Measurements from ENCODE around the gene PDE3B. TPM values are rescaled to one million over a fixed set of nuclear protein-coding genes. Genes with fewer than 3 reads are reported as not detected.
"Not testable (repeated sequence)": the region's sequence is repeated elsewhere in the genome, so short reads cannot be mapped to it uniquely, and the experiment has no call there.

The PDE3B gene
- polyA plus RNA-seq, 3 donors = 6.7 to 8.6 (median 7.5) TPM

GRCh38 chr11:14796028-14796427, 152.4 kb downstream of the PDE3B start:
- not testable (repeated sequence) for DNase-seq

- DNase-seq = no peak
Measured at GRCh38 chr11:14803846-14804245, 160.2 kb downstream of the PDE3B start.

- no peak for DNase-seq
Measured at GRCh38 chr11:14809466-14809865, 165.9 kb downstream of the PDE3B start.

DNA sequence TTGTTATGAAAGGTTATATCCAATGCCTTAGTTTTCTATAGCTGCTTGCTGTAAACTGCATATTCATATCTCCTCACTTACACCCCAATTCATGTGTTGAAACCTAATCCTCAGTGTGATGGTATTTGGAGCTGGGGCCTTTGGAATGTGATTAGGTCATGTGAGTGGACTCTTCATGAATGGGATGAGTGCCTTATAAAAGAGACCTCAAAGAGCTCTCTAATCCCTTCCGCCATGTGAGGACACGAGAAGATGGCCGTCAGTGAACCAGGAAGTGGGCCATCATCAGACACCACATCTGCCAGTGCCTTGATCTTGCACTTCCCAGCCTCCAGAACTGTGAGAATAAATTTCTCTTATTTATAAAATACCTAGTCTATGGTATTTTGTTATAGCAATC, 169.2 kb downstream of the PDE3B start:
- no peak for DNase-seq

DNA sequence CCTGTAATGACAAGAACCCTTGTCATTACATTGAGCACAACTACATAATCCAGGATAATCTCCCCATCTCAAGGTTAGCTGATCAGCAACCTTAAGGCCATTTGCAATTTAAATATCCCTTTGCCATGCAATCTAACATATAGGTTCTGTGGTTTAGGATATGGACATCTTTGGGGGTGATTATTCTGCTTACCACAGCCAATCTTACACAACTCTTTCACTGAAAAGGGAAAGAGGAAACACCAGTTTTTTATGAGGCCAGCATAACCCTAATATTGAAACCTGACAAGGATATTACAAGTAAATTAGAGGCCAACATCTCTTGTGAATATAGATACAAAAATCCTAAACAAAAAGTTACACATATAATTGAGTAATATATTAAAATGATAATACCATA, 169.9 kb downstream of the PDE3B start:
- DNase-seq = no peak

DNA sequence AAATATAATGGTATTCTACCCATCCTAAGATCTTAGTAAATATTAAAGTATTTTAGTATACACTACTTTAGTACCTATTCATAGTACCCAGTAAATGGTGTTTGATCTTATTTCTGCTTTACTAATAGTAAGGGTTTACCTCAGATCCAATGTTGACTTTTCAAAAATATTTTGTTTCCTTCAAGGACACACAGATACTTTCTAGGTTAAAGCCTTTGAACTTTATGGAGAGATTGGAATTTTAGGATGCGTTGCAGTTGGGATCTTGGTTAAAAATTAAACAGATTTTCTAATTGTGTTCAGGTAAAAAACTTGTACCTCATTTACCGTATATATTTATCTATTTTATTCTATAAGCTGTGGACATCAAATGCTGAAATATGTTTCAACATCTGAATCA, 175.2 kb downstream of the PDE3B start:
- DNase-seq = no peak

DNA sequence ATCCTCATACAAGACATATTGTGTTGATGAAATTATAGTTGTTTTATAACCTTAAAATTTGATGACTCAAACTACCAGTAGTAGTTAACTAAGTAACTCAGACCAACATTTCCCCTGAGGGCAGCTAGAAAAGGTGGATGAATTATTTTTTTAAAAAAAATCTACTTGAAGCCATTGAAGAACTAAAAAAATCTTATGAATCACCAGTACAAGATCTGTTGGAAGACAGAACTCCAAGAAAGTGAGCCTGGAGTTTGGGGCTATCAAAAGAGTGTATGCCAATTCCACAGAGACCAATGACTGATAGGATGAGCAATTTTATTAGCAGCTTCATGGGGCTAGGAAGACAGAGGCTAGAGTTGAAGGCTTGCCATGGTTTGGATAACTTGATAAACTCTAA, 176.0 kb downstream of the PDE3B start:
- no peak for DNase-seq

- no peak for DNase-seq
Measured at GRCh38 chr11:14821031-14821430, 177.4 kb downstream of the PDE3B start.

DNA sequence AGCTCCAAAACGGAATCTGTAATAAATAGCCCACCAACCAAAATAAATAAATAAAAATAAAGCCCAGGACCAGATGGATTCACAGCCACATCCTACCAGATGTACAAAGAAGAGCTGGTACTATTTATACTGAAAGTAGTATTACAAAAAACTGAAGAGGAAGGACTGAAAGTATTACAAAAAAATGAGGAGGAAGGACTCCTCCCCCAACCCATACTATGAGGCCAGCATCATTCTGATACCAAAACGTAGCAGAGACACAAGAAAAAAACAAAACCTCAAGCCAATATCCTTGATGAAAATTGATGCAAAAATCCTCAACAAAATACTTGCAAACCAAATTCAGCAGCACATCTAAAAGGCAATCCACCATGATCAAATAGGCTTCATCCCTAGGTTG, 183.0 kb downstream of the PDE3B start:
- DNase-seq = no peak

- DNase-seq = no peak
Measured at GRCh38 chr11:14835496-14836492, 192.2 kb downstream of the PDE3B start.

GRCh38 chr11:14842002-14842401, 198.4 kb downstream of the PDE3B start:
- DNase-seq = no peak

- no peak for DNase-seq
Measured at GRCh38 chr11:14852571-14853177, 209.1 kb downstream of the PDE3B start.

DNA sequence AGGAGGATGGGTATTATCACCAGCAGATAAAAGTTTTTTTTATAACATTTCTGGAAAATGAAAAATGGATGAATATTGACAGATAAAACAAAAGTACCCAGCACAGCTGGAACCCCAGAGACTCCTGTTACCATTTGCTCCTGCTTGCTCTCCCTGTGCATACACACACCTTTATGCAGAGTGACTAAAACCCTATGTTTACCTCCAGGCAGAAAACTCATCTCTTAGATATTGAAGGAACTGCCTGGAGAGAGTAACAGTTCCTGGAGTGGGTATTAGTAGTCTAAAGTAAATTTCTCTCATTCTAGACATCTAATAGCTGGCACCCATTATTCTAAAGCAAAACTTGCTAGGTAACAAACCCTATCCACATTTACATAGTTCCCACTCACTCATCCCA, 210.5 kb downstream of the PDE3B start:
- DNase-seq = no peak

DNA sequence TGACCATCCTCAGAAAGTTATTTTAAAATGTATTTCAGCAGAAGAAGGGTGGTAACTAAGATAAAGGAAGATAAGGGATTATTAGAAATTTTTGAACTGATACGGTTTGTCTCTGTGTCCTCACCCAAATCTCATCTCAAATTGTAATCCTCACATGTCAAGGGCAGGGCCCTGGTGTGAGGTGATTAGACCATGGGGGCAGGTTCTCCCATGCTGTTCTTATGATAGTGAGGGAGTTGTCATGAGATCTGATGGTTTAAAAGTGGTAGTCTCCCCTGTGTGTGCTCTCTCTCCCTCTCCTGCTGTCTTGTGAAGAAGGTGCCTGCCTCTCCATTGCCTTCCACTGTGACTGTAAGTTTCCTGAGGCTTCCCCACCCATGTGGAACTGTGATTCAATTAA, 212.3 kb downstream of the PDE3B start:
- no peak for DNase-seq

DNA sequence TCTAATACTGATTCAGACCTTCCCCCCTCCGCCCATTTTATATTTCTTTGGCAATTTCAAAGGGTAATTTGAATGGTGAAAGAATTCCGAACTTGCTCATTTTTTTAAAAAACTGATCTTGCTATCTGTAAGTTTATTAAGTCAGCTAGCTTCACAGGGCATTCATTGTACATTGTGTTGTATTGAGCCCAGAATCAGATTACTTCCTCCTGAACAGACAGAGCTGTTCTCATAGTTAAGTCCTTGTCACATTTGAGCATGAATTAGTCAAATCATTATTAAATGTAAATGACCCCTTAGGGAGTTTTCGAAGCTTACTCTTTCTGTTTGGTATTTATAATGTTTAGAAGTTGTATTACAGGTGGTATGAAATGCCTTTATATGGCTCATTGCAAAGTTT, 214.0 kb downstream of the PDE3B start:
- DNase-seq = no peak

GRCh38 chr11:14858404-14858803, 214.8 kb downstream of the PDE3B start:
- DNase-seq = no peak

DNA sequence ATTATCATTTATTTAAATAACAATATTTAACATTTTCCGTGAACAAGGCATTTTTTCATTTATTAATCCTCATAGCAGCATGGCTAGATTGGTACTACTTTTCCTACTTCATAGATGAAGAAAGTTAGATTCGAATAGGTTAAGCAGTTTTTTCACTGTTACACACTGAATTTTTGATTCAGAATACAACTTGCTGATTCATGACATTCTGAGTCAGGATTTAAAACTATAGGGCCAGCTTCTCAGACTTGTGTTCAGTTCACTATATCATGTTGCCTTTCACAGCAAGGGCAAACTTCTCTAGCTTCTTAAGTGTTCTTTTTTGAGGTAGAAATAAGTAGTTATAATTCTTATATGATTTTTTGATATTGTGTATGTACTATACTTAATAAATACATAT, 216.9 kb downstream of the PDE3B start:
- no peak for DNase-seq

DNA sequence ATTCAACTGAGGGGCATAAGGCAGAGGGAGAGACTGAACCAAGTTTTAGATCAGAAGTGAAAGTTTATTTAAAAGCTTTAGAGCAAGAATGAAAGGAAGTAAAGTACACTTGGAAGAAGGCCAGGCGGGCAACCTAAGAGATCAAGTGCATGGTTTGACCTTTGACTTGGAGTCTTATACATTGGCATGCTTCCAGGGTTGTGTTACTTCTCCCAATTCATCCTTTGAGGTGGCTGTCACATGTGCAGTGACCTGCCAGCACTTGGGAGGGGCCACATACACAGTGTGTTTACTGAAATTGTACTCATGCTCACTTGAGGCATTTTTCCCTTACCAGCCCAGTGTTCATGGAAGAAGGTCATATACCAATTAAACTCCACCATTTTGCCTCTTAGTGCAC, 218.1 kb downstream of the PDE3B start:
- DNase-seq = no peak

GRCh38 chr11:14863775-14864174, 220.2 kb downstream of the PDE3B start:
- not testable (repeated sequence) for DNase-seq

DNA sequence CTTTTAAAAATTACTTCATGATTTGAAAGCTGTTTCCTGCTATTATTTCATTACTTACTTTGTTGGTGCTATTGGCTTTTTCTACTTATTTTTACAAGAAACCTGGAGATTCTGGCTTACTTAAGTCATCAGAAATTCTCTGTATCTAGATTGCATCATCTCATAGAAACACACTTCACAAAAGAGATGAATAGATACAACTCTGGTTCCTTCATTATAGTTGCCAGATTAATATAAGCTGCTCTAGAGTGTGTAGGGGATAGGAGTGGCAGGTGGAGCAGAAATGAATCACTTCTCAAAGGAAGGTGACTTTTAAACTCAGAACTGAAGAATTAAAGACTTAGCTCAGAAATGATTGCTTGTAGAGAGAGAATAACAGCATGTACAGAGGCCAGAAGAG, 228.4 kb downstream of the PDE3B start:
- no peak for DNase-seq

DNA sequence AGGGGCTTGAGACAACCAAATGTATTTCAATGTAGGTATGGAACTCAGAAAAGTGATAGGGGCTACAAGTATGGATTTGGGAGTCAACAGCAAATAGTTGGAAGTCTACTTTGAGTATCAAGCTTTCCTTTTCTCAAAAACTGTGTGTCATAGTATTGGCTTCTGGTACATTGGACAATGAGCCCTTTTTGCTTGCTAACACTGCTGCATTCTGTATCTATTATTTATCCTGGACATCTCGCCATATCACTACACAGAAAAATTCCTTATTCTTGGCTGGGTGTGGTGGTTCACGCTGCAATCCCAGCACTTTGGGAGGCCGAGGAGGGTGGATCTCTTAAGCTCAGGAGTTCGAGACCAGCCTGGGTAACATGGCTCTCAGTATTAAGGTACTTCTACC, 230.0 kb downstream of the PDE3B start:
- no peak for DNase-seq

DNA sequence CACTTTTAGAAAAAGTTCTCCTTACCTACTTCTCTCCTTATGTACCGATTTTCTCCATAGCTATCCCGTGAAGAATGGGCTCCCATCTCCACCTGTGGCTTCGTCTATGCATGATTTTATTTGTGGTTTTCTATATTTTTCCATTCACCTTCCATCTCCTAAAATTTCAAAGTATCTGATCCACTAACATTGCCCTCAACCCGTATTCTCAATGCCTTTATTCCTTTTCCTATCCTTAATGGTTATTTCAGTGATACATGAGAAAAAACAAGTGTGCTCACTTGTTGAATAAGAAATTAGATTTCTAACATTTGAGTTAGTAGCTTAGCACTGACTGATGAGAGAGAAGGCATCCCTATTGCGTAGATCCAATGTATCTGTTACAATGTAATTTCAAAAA, 231.6 kb downstream of the PDE3B start:
- no peak for DNase-seq

GRCh38 chr11:14881576-14882193, 238.1 kb downstream of the PDE3B start:
- no peak for DNase-seq

All from renal pelvis (tissue), 4 donors.